Fibroblast of lung (primary cell): ENCODE data around the gene DLEU7. TPM values are rescaled to one million over a fixed set of nuclear protein-coding genes. Genes with fewer than 3 reads are reported as not detected.
A peak's percentile ranks its signal among the peaks of the same experiment; 100 is the strongest.

Experiments used
- DNase-seq, 2 donors: peaks; one replicate each; pipeline versions ENCODE4 v3.0.0 to v3.0.0-alpha.2; 2010; ENCODE audit warnings: low read depth in 2 of 2
- H2AFZ ChIP-seq: 2 replicates; pipeline ENCODE4 v1.5.1; 2012; ENCODE audit warnings: low read length, control low read depth, inconsistent platforms
- H3K27ac ChIP-seq: 2 replicates; pipeline ENCODE4 v1.5.1; 2011; ENCODE audit warnings: low read length, control low read depth; ENCODE audit not compliant: insufficient read depth
- H3K27me3 ChIP-seq: 2 replicates; pipeline ENCODE4 v1.5.1; 2011; ENCODE audit warnings: mild to moderate bottlenecking, low read length; ENCODE audit not compliant: control insufficient read depth, insufficient read depth
- H3K36me3 ChIP-seq: 2 replicates; pipeline ENCODE4 v1.5.1; 2011; ENCODE audit warnings: low read length; ENCODE audit not compliant: control insufficient read depth, insufficient read depth
- H3K4me1 ChIP-seq: 2 replicates; pipeline ENCODE4 v1.5.1; 2011; ENCODE audit warnings: low read length; ENCODE audit not compliant: control insufficient read depth, insufficient read depth; ENCODE audit errors: extremely low read depth
- H3K4me2 ChIP-seq: 2 replicates; pipeline ENCODE4 v1.5.1; 2011; ENCODE audit warnings: low read length, control low read depth; ENCODE audit not compliant: insufficient read depth; ENCODE audit errors: extremely low read depth
- H3K4me3 ChIP-seq, 4 experiments: fragments of 200-600 bp in 1 of 4; sonication (generic) in 1 of 4; replicated peaks in 1 of 4; 2 replicates each; pipeline ENCODE4 v1.5.1; 2011 to 2016; ENCODE audit warnings: low read length in 4 of 4, low read depth in 3 of 4, mild to moderate bottlenecking in 3 of 4, control low read depth in 2 of 4, inconsistent platforms in 1 of 4, mixed read lengths in 1 of 4; ENCODE audit not compliant: insufficient read depth in 1 of 4; ENCODE audit errors: control extremely low read depth in 1 of 4
- H3K79me2 ChIP-seq: 2 replicates; pipeline ENCODE4 v1.5.1; 2012; ENCODE audit warnings: mild to moderate bottlenecking, low read length, inconsistent platforms; ENCODE audit not compliant: control insufficient read depth, insufficient read depth
- H3K9ac ChIP-seq: 2 replicates; pipeline ENCODE4 v1.5.1; 2011; ENCODE audit warnings: mild to moderate bottlenecking, low read length, control low read depth; ENCODE audit not compliant: insufficient read depth
- H3K9me3 ChIP-seq: 2 replicates; pipeline ENCODE4 v1.5.1; 2012; ENCODE audit warnings: low read depth, low read length; ENCODE audit not compliant: control insufficient read depth, insufficient read depth
- H4K20me1 ChIP-seq: 2 replicates; pipeline ENCODE4 v1.5.1; 2011; ENCODE audit warnings: low read length; ENCODE audit not compliant: control insufficient read depth, insufficient read depth; ENCODE audit errors: extremely low read depth
- CTCF ChIP-seq, 2 donors: IDR thresholded peaks in 1 of 2; conservative IDR thresholded peaks in 1 of 2; 1 replicate in 1 of 2; 2 replicates in 1 of 2; pipeline ENCODE4 v1.5.1; 2011 to 2012; ENCODE audit warnings: low read length in 2 of 2, control low read depth in 1 of 2, inconsistent platforms in 1 of 2, low read depth in 1 of 2, mild to moderate bottlenecking in 1 of 2
- EZH2 ChIP-seq: IDR thresholded peaks from 2 replicates; pipeline ENCODE4 v1.5.1; 2012; ENCODE audit warnings: low read length, control low read depth, mild to moderate bottlenecking; ENCODE audit errors: missing control alignments
- polyA plus RNA-seq, 2 donors: library from polyadenylated mRNA; depleted of rRNA in 1 of 2; stranded (reverse) in 1 of 2; unstranded in 1 of 2; fragments of >200 nt; gene quantifications; 2 replicates each; pipeline ENCODE4 v1.2.1, GENCODE V29; 2011 to 2012; ENCODE audit warnings: missing spikeins in 1 of 2
- total RNA-seq: library from RNA; depleted of rRNA; stranded (reverse); fragments of >200 nt; gene quantifications from 2 replicates; pipeline ENCODE4 v1.2.1, GENCODE V29; 2014

DLEU7 gene
- total and polyA plus RNA-seq, 2 donors (not counting 1 experiment from before 2014, with no cell fraction given), result not detected

GRCh38 chr13:50805805-50806204 lies 37.7 kb downstream of the DLEU7 start:
- DNase-seq, result peak; percentile 12 to 13
- H3K9me3 ChIP-seq, result no peaks in the 10 kb centered on the region
- no peak overlapping the region for H3K4me2 ChIP-seq
- no peaks in the 10 kb centered on the region for H3K79me2 ChIP-seq
- H4K20me1 ChIP-seq, result no peaks in the 10 kb centered on the region
- no peak overlapping the region for H3K4me3 ChIP-seq
- no peaks in the 10 kb centered on the region for H3K4me1 ChIP-seq
- H2AFZ ChIP-seq, result no peak overlapping the region
- no peak overlapping the region for H3K9ac ChIP-seq
- TF ChIP-seq CTCF (conservative IDR thresholded peaks at IDR 0.05 in 1 of 2, IDR thresholded peaks at IDR 0.05 in 1 of 2; ENCODE audit: low read depth in 1 of 2, low read length in 2 of 2) (no peak), EZH2 (no peak)
- H3K27ac ChIP-seq, result no peak overlapping the region
- H3K36me3 ChIP-seq, result no peaks in the 10 kb centered on the region
- H3K27me3 ChIP-seq, result no peaks in the 10 kb centered on the region

- no peak overlapping the region for H3K9ac ChIP-seq
- H2AFZ ChIP-seq, result no peak overlapping the region
- no peaks in the 10 kb centered on the region for H4K20me1 ChIP-seq
- no peak overlapping the region for H3K27ac ChIP-seq
- H3K36me3 ChIP-seq, result no peaks in the 10 kb centered on the region
- no peaks in the 10 kb centered on the region for H3K79me2 ChIP-seq
- no peak overlapping the region for H3K4me2 ChIP-seq
- no peaks in the 10 kb centered on the region for H3K4me1 ChIP-seq
- no peaks in the 10 kb centered on the region for H3K9me3 ChIP-seq
- no peak overlapping the region for H3K4me3 ChIP-seq
- DNase-seq, result peak; percentile 71 to 83
- TF ChIP-seq CTCF (conservative IDR thresholded peaks at IDR 0.05 in 1 of 2, IDR thresholded peaks at IDR 0.05 in 1 of 2; ENCODE audit: low read depth in 1 of 2, low read length in 2 of 2) (peak; percentile 83 to 84), EZH2 (no peak)
- H3K27me3 ChIP-seq, result peaks cover 2% of the 10 kb centered on the region
Measured at GRCh38 chr13:50801087-50801931, 42.2 kb downstream of the DLEU7 start.

GRCh38 chr13:50800091-50800739 lies 43.3 kb downstream of the DLEU7 start:
- Histone ChIP-seq H3K79me2 (no peaks in the 10 kb centered on the region), H3K4me3 (no peak overlapping the region), H2AFZ (no peak overlapping the region), H4K20me1 (no peaks in the 10 kb centered on the region), H3K9me3 (no peaks in the 10 kb centered on the region), H3K27ac (no peak overlapping the region), H3K27me3 (peaks cover 2% of the 10 kb centered on the region), H3K36me3 (no peaks in the 10 kb centered on the region), H3K4me2 (no peak overlapping the region), H3K4me1 (no peaks in the 10 kb centered on the region), H3K9ac (no peak overlapping the region)
- TF ChIP-seq CTCF (conservative IDR thresholded peaks at IDR 0.05 in 1 of 2, IDR thresholded peaks at IDR 0.05 in 1 of 2; ENCODE audit: low read depth in 1 of 2, low read length in 2 of 2) (no peak), EZH2 (no peak)
- no peak for DNase-seq
